ENCODE measurements around the gene CDC42SE2.

- TF ChIP-seq EZH2 (IDR thresholded peaks at IDR 0.05; ENCODE audit: borderline replicate concordance, low read length) (no peak), CTCF (IDR thresholded peaks at IDR 0.05; ENCODE audit: low read length) (no peak)
Observed at GRCh38 chr5:131396630-131397273, 132.9 kb downstream of the CDC42SE2 start.

Measured in OCI-LY1 (cell line).